MM.1S (cell line): ENCODE data around the gene MOBP.

ENCODE experiments used
- EZH2 ChIP-seq: fragments of 300-600 bp; sonication (generic); optimal IDR thresholded peaks from 2 replicates; pipeline ENCODE3; 2017; ENCODE audit warnings: low read depth, mild to moderate bottlenecking, antibody characterized with exemption, low read length, mixed read lengths
- EZH2phosphoT487 ChIP-seq: fragments of 300-600 bp; sonication (generic); IDR thresholded peaks from 2 replicates; pipeline ENCODE4 v1.6.1; 2018; ENCODE audit warnings: antibody characterized with exemption, low read length
- TF ChIP-seq, protein P1 (sequence below): fragments of 300-600 bp; sonication (generic); IDR thresholded peaks from 2 replicates; pipeline ENCODE4 v1.5.1; 2016; ENCODE audit warnings: antibody characterized with exemption, low read length, mixed read lengths

- TF ChIP-seq, protein P1, sequence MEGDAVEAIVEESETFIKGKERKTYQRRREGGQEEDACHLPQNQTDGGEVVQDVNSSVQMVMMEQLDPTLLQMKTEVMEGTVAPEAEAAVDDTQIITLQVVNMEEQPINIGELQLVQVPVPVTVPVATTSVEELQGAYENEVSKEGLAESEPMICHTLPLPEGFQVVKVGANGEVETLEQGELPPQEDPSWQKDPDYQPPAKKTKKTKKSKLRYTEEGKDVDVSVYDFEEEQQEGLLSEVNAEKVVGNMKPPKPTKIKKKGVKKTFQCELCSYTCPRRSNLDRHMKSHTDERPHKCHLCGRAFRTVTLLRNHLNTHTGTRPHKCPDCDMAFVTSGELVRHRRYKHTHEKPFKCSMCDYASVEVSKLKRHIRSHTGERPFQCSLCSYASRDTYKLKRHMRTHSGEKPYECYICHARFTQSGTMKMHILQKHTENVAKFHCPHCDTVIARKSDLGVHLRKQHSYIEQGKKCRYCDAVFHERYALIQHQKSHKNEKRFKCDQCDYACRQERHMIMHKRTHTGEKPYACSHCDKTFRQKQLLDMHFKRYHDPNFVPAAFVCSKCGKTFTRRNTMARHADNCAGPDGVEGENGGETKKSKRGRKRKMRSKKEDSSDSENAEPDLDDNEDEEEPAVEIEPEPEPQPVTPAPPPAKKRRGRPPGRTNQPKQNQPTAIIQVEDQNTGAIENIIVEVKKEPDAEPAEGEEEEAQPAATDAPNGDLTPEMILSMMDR, result no peak
- TF ChIP-seq EZH2 (no peak), EZH2phosphoT487 (no peak)
Observed at GRCh38 chr3:39478226-39478625, 10.7 kb downstream of the MOBP start.
